NCI-H345 treated with DMSO at 0.1 percent for 48 hours (cell line): ENCODE results near the gene OS9.

ENCODE experiments used
- DNase-seq: peaks from one replicate; lab custom pipeline; 2025; ENCODE audit not compliant: unreplicated experiment; lab: John Stamatoyannopoulos, UW

Gene OS9

DNA sequence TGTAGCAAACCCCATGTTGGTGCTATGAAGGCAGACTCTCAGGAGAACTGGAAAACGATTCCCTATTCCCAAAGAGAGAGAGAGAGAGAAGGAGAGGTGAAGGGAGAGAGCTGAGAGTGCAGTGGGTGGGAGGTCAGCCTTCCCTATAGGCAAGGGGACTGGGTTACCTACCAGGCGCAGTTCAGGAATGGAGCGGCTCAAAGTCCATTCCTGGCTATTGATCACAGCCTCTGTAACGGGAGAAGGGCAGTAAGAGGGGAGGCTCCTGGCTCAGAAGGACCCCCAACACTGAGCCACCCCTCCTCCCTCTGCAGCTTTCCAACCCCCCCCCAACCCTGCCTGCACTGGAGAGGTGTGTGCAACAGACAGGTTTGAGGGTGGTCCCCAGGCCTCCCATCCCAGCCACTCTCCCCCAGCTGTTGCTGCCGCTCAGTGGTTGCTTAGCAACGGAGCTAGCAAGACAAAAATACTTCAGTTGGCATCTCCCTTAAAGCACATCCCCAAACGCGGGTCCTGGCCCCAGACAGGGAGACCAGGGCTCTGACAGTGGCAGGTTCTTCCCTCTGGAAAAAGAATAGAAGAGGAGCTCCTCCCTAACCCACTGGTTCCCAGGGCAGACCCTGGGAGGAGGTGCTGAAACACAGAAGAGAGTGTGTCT lies 41.4 kb downstream of the OS9 start:
- no peak for DNase-seq

DNA sequence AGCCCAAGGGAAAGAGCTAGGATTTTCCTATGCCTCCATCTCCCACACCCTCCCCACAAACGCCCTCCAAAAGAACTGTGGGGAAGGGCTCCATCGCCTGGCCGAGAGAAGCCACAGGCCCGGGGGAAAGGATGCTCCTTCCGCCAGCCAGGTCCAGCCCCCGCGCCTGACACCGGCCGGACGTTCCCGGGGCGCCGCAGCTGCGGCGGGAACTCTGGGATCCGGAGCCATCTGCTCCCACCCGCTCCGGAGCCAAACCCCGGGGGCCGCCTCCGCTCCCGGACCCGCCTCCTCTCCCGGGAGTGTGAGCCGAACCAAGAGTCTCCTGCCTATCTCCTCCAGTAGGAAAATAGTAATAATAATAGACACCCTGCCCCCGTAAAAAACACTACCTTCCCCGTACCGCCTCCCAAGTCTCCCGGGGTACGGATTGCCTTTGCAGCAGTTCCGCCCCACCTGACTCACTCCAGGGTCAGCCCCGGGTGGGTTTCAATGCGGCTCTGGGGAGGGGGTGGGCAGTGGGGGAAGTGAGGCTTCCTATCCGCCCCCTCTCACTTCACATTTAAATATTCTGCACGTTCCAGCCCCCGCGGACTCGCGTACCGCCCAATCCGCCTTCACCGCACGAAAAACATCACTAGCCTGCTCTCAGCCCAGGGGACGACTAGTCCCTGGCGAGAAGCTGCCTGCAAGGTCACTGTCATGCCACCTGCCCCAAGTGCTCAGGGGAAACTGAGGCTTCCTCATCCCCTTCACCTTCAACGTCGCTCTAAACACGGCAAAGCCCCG lies 42.2 kb downstream of the OS9 start:
- DNase-seq, result no peak

DNA sequence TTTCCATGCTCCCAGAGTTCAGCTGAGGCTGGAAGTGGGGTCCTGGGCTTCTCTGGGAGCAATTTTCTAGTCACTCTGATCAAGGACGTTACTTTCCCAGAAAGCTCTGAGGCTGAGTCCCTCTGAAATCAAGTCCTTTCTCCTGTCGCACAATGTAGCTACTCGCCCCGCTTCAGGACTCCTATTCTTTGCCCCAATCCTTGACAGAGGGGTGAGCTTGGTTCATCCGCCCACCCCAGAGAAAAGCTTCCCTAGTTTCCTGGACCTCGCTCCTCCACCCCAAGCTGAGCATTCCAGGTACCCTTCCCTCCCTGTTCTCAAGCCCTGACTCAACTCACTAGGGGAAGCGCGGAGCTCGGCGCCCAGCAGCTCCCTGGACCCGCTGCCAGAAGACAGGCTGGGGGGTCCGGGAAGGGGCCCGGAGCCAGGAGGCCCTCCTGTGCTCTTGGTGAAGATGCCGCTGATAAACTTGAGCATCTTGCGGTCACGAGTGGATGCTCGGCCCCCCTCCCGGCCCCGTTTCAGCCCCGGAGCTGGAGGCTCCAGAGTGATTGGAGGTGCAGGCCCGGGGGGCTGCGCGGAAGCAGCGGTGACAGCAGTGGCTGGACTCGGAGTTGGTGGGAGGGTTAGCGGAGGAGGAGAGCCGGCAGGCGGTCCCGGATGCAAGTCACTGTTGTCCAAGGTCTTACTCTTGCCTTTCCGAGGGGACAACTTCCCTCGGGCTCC lies 43.0 kb downstream of the OS9 start:
- no peak for DNase-seq

DNA sequence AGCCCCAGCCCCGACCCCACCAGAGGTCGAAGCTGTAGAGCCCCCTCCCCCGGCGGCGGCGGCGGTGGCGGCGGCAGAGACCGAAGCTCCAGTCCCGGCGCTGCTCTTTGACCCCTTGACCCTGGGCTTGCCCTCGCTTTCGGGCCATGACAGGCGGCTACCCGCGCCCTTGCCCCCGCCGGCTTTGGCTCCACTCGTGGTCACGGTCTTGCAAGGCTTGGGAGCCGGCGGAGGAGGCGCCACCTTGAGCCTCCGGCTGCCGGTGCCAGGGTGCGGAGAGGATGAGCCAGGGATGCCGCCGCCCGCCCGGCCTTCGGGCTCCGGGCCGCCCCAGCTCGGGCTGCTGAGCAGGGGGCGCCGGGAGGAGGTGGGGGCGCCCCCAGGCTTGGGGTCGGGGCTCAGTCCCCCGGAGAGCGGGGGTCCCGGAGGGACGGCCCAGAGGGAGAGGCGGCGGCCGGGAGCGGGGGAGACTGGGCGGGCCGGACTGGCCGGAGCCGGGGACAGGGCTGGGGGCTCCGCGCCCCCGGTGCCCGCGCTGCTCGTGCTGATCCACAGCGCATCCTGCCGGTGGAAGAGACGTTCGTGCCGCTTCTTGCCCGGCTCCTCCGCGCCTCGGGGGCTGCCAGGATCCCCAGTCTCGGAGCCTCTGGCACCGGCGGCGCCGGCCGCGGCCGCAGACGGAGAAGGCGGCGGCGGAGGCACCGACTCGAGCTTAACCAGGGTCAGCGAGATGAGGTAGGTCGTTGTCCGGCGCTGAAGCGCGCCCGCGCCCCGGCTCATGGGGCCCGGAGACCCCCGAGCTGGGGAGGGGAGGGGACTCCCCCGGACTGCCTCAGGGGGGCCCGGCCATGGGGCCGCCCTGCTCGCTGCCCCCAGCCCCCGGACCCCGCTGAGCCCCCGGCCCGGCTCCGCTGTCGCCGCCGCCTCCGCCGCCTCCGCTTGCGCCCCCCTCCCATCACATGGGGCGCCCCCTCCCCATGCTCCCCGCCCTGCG lies 43.8 kb downstream of the OS9 start:
- no peak for DNase-seq

DNA sequence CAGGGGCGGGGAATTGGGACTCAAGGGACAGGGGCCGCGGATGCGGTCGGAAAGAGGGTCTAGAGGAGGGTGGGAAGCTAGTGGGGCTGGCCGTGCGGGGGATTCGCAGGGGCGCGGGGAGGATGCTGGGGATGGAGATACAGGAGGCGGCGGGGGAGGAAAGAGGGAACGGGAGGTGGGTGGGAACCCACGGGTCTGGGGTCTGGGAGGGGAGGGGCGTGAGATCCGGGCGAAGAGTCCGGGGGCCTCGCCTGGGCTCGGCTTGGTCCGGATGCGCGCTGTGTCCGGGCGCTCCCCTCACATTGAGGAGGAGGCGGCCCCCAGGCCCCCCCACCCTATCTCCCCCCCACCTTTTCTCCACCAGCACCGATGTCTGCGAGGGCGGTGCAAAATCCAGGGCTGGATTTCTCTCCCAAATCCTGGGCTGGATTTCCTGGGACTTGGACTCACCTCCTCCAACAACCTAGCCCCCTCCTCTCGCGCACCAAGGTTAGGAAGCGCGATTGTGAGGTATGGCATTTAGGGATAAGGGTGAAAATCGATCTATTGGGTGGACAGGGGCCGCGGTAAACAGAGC lies 44.8 kb downstream of the OS9 start, which contains the start of gene AGAP2:
TSS of gene AGAP2 (minus strand) at position 82 of the 577 bp plus-strand sequence. CDS start 496 bp downstream, outside the sequence.
- peak; percentile 27 for DNase-seq

DNA sequence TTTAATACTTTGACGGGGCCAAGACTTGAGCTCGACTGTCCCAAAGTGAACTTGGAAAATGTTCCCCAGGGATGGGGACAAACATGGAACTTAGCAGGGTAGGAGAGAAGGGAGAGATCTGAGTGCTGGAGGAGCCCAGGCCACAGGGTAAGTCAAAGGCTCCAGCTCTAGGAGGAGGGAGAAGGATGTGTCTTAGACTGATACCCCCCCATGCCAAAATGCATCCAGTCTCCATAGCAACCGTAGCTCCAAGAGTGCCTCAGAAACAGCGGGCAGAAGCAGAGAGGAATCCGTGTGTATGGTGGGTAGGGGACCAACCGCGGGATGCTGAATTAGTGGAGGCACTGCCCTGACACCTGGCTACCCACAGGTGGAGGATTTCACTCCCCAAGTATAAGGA lies 45.5 kb downstream of the OS9 start:
- no peak for DNase-seq

DNA sequence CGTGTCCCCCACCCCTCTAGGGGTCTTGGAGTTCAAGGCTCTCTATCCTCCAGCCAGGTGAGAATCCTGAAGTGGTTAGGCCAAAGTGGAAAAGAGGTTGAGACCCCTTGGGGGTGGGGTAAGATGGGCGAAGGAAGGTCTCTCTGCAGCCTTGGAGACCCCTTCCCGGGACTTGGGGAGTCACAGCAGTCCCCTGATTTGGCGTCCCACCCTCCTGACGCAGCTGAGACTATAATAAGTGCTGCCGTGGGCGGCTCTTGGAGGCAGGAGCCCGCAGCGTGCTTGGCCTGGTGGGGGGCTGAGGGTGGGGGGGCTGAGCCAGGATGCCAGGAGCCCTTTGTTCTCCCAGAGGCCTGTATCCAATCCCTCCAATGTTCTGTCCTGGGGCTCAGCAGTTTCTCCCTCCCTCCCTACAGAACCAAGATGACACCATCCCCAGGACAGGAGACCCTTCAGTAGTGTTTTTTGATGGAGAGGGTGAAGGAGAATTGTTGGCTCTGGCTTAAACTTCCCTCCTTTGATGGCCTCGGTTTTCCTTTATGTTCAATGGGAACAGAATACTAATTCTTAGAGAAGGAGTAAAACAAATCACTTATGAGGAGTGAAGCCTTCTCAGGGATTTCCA lies 46.1 kb downstream of the OS9 start:
- no peak for DNase-seq

DNA sequence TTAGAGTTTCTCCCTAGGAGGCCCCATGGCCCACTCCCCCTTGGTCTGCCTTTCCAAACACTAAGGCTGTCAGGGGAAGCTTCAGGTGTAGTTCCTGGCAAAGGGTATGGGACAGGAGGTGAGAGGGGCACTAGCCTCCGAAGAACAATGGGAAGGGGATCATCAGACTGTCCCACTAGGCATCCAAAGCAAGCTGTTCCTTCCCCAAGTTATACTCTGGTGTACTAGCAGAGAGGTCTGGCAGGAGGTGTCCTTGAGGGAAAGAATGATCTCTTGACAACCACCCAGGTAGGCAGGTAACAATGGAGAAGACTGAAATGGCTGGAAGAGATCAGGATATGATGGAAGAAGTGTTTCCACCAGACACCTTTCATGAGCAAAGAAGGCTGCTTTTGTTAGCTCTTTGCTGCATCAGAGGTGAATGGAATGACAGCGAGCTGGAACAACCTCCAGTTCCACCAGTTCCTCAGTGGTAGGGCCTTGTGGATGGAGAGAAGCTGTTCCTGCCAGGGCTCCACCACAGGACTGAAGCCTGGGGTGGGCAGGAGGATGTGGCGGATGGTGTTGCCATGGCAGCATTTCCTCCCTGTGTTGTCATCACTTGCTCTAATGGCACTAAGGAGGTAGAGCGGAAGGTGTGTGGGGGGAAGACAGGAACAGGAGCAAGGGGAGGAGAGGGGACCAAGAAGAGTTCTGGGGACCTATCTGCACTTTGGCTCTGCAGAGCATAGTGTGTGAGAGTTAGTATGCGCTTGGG lies 46.9 kb downstream of the OS9 start:
- DNase-seq, result no peak

DNA sequence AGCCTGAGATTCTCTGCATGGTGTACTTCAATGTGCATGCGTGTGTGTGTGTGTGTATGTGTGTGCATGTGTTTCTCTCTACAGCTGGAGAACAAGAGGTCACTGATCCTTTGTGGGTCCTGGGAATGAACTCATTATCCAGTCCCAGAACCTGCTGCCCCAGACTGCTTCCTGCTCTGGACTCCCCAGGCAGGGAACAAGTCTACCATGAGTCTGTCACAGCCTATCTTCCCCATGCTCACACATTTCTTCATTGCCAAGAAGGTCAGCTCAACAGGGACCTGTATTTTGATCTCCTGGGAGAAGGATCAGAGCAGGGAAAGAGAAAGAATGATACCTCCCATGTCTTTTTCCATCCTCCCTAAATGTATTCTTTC lies 47.5 kb downstream of the OS9 start:
- no peak for DNase-seq

DNA sequence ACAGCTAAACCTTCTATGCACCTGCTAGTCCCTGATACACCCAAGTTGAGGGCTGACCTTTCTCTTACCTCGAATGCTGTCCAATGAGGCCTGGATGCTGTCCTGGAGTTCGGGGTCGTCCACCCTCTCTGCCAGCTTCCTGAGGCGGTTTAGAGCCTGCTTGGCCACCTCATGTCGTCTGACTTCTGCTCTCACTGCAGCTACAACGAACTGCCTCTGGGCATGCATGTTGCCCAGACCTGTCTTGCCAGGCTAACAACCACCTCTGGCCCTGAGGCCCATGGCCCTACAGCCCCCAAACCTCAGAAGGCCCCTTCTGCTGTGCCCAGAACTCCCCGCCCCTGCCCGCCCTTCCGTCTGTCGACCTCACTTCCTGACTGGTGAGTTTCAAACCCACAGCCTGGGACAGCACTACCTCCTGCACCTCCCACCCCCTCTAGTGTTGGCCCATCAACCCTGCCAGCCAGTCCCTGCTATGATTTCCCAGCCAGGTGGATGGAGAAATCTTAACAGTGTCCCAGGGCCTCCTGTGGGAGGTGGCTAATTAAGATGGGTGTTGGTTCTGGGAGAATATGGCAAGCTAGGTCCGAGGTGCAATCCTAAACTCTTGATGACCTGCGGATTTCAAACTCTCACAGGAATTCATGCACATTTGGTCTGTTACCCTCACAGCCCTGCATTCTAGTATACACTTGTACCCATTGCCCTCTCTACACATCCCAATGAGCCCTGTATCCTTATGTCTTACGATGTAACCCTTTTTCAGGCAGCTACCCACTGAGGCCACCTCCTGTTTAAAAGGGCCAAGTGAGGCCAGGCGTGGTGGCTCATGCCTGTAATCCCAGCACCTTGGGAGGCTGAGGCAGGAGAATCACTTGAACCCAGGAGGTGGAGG lies 48.2 kb downstream of the OS9 start:
- DNase-seq, result no peak

DNA sequence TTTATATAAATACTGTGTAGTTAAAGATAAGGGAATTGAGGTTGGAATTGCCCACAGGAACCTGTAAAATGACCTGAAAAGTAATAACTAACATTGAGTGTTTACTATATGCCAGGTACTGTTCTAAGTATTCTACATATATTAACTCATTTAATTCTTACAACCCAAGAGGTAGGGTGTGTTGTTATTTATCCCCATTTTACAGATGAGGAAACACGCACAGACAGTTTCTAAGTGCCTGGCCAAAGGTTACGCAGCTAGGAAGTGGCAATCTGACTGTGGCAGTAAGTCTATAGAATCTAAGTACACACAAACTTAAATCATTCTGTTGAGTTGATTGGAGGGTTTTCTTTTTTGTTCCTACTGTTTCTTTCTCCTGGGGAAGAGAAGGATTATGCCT lies 49.8 kb downstream of the OS9 start:
- no peak for DNase-seq

DNA sequence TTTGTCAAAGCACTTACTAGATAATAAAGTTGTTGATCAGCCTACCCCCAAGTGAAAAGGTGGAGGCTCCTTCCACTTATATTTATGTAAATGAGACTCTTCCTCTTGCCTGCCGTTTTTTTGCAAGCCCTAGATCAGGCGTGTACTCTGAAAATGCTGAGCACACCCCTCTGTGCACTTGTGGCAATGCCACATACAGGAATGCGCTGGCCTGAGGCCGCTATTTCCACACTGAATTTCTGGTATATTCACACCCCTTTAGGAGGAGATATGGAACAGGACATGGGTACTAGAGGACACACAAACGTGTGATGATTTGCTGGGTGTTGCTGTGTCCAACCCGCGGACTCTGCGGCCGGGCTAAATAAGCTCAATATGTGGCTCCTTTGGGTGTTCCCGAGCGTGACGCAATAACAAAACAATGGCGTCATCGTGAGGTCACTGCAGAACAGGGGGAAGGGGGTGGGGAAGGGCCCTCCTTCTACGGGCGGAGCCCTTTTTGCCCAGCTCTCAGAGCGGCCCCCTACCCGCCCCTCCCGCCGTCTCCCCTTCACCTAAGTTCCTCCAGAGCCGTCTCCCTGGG lies 50.4 kb downstream of the OS9 start:
- no peak for DNase-seq

DNA sequence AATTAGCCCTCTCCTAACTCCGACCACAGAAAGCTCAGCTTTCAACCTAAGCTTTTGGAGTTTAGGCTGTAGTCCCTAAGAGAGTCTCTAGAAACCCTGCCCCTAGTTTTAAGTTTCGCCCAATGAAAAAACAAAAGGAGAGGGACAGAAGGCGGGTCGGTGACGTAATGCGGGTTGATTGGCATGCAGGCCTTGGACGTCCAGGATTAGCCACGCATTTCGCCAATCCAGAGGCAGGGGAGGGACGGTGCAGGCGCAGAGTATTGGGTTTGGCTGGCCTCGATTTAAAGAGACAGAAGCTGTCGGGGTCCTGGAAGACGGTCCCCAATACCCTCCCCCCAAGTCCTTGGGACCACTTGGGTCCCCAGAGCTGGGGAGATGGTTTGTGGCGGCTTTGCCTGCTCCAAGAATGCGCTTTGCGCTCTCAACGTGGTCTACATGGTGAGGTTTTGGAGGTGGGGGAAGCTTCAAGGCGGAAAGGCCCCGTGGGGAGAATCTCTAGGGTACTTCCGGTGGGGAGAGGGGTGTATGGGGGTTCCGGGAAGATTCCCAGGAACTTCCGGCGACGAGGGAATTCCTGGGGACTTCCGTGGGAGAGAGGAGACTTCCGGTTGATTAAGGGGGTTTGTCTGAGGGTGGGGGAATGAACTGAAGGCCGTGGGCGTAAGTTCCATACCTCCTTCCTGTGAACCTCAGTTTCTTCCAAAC lies 51.0 kb downstream of the OS9 start, which contains the start of gene TSPAN31:
TSS of gene TSPAN31 (plus strand) at position 263 of the 708 bp plus-strand sequence. CDS start at position 379, 116 bp downstream.
- peak; percentile 97 for DNase-seq

DNA sequence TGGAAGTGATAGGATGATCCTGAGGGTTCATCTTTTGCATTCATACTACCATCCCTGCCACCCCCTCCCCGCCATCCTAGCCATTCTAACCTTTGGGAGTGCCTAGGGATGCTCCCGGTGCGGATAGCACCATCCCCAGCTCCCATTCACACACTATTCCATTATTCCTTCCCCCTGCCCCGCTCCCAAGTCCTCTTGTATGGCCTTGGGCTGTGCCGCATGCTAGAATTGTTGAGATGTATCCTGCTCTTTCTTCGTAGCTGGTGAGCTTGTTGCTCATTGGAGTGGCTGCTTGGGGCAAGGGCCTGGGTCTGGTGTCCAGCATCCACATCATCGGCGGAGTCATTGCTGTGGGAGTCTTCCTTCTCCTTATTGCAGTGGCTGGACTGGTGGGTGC lies 51.6 kb downstream of the OS9 start:
- no peak for DNase-seq

DNA sequence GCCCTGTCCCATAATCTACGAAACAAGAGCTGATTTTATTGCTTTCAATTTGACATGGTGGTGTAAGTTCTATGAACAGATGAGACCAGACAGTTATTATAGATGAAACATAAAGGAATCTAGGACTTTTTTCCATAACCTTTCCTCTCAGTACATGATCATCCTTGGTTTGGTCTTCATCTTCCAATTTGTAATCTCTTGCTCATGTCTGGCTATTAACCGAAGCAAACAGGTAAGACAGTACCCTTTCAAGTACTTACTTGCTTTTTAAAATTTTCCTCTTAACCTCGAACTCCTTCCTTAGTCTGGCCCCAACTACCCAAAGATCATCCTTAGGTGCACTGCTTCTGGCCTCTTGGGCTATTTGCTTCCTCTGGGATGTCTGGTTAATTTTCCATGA lies 52.1 kb downstream of the OS9 start:
- DNase-seq, result no peak

DNA sequence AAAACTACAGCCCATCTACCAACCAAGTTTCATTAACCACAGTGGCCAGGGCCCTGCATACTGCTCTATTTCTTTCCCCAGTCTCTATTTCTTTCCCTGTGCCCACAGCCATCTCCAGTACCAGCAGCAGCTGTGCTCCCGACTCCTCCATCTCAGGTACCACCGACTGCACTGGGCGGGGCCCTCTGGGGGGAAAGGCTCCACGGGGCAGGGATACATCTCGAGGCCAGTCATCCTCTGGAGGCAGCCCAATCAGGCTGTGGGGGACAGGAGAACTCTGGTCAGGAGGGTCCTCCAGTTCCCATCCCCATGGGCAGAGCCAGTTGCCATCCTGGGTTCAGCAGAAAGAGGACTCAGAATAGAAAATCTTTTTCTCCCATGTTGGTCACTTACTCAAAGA lies 55.1 kb downstream of the OS9 start:
- no peak for DNase-seq
